Upper lobe of left lung (tissue), 4 donors: ENCODE measurements around the gene NSL1.

Experiments used
- CTCF ChIP-seq, 6 experiments: fragments of 450-650 bp in 4 of 6; fragments of 200-600 bp in 2 of 6; sonication (generic) in 2 of 6; IDR thresholded peaks; one replicate each; pipeline ENCODE4 v1.5.1; 2016 to 2019; ENCODE audit warnings: antibody characterized with exemption in 6 of 6
- EP300 ChIP-seq, 4 donors: sonication (generic); formaldehyde crosslinking; IDR thresholded peaks; one replicate each; pipeline ENCODE4 v1.5.1; 2017; ENCODE audit warnings: antibody characterized with exemption in 4 of 4, control low read depth in 2 of 4
- POLR2A ChIP-seq, 4 donors: fragments of 450-650 bp; IDR thresholded peaks; one replicate each; pipeline ENCODE4 v1.5.1; 2016 to 2017; ENCODE audit warnings: antibody characterized with exemption in 4 of 4, mild to moderate bottlenecking in 2 of 4
- POLR2AphosphoS5 ChIP-seq, 2 donors: sonication (generic); formaldehyde crosslinking; IDR thresholded peaks; one replicate each; pipeline ENCODE4 v1.5.1; 2017; ENCODE audit warnings: antibody characterized with exemption in 2 of 2

- TF ChIP-seq CTCF (IDR thresholded peaks at IDR 0.05) = no peak
- no peak for TF ChIP-seq POLR2AphosphoS5 (IDR thresholded peaks at IDR 0.05)
- no peak for TF ChIP-seq POLR2A (IDR thresholded peaks at IDR 0.05)
- TF ChIP-seq EP300 (IDR thresholded peaks at IDR 0.05) = no peak
Observed at GRCh38 chr1:212710566-212710965, 81.0 kb downstream of the NSL1 start.
